A549 treated with ZK216348 at 1 μM for 4 hours (cell line): ENCODE results near the gene STATH. TPM values are rescaled to one million over a fixed set of nuclear protein-coding genes. Genes with fewer than 3 reads are reported as not detected.

Experiments used
- total RNA-seq: library from RNA; stranded (reverse); fragments of 200-300 nt; extraction: Qiagen RNA extraction; gene quantifications from 5 replicates; pipeline ENCODE4 v1.2.3, GENCODE V29; 2022; ENCODE audit warnings: low read depth

The STATH gene, protein sequence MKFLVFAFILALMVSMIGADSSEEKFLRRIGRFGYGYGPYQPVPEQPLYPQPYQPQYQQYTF
- not detected in 5 replicates for total RNA-seq

DNA sequence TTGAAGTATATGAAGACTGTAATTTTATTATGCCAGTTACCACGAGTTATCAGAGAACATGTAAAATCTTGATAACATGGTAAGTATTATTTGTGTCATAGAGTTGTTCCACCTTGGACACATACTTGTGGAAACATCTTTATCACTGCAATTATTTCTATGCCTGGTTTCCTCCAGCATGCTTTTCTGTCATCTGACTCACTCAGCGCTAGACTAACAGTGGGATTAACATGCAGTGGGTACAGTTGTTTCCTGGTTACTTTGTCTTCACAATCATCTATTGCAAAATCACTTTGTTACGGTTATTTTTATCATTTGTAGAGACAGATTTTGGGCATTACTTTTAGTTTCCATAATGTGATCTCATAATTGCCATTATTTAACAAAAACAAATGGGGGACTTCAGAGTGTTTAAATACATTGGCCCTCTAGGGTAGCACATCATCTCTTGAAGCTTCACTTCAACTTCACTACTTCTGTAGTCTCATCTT is at the start of gene STATH:
Gene STATH (plus strand): TSS at position 441 of the 491 bp plus-strand sequence. CDS start 2,472 bp downstream, outside the sequence.

DNA sequence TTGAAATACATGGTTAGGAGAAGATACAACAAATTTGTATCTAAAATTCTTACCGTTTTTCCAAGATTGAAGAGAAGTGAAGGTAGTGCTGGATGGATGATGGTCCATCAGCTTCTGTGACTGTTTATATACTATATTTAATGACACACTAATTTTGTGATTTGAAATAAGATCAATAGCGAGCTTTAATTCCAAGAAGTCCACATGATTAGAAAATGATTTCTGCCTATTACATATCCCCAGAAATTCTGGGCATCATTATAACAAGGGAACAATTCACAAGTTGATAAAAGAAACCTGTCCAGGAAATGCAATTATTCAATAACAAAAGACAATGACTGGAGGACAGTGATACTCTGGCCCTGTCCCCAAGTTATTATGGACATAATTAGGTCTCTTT is 30.1 kb upstream of the STATH start, which contains the start of gene CSN2:
Gene CSN2 (minus strand): TSS at position 101 of the 400 bp plus-strand sequence. CDS start 4,733 bp downstream, outside the sequence.

DNA sequence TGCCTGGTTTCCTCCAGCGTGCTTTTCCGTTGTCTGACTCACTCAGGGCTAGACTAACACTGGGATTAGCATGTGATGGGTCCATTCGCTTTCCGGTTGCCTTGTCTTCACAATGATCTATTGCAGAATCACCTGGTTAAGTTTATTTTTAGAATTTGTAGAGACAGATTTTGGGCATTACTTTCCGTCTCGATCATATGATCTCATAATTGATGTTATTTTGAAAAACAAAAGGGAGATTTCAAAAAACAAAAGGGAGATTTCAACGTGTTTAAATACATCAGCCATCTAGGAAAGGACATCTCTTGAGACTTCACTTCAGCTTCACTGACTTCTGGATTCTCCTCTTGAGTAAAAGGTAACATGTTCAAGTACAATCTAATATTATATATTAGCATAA is 32.4 kb downstream of the STATH start, which contains the start of gene HTN3:
Gene HTN3 (plus strand): TSS at position 301 of the 400 bp plus-strand sequence. CDS start 2,282 bp downstream, outside the sequence.

DNA sequence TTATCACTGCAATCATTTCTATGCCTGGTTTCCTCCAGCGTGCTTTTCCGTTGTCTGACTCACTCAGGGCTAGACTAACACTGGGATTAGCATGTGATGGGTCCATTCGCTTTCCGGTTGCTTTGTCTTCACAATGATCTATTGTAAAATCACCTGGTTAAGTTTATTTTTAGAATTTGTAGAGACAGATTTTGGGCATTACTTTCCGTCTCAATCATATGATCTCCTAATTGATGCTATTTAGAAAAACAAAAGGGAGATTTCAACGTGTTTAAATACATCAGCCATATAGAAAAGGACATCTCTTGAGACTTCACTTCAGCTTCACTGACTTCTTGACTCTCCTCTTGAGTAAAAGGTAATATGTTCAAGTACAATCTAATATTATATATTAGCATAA is 54.4 kb downstream of the STATH start, which contains the start of gene HTN1:
Gene HTN1 (plus strand): TSS at position 301 of the 400 bp plus-strand sequence. CDS start 2,639 bp downstream, outside the sequence.

Other genes starting within 250 kb of the STATH start
- gene SULT1B1, start 235.3 kb upstream of the STATH start, total RNA-seq, result 0.02 TPM in 1 of 5 replicates, not detected in the others
- not detected in 5 replicates for gene SULT1E1, start 135.8 kb upstream of the STATH start, total RNA-seq
- not detected in 5 replicates for gene CSN1S1, start 64.9 kb upstream of the STATH start, total RNA-seq
- not detected in 5 replicates for gene CSN2, start 30.2 kb upstream of the STATH start, total RNA-seq
- gene HTN3, start 32.5 kb downstream of the STATH start, total RNA-seq, result not detected in 5 replicates
- not detected in 5 replicates for gene HTN1, start 54.5 kb downstream of the STATH start, total RNA-seq
- not detected in 5 replicates for gene PRR27, start 158.3 kb downstream of the STATH start, total RNA-seq
- not detected in 5 replicates for gene ODAM, start 199.8 kb downstream of the STATH start, total RNA-seq
- gene FDCSP, start 230.2 kb downstream of the STATH start, total RNA-seq, result not detected in 5 replicates
- gene CSN3, start 246.6 kb downstream of the STATH start, total RNA-seq, result not detected in 5 replicates